Testis (tissue), 3 donors: ENCODE results near the gene SLC44A1. TPM values are rescaled to one million over a fixed set of nuclear protein-coding genes. Genes with fewer than 3 reads are reported as not detected.

ENCODE experiments used
- DNase-seq: peaks from one replicate; pipeline ENCODE4 v3.0.0-alpha.2; 2019
- H3K27ac ChIP-seq, 2 donors: fragments of 200-600 bp; sonication (generic); one replicate each; pipeline ENCODE4 v1.5.1; 2019
- H3K27me3 ChIP-seq: fragments of 200-600 bp; sonication (generic); one replicate; pipeline ENCODE4 v1.5.1; 2019
- H3K36me3 ChIP-seq: fragments of 200-600 bp; sonication (generic); one replicate; pipeline ENCODE4 v1.5.1; 2017; ENCODE audit warnings: low read depth; ENCODE audit errors: missing control alignments
- H3K4me1 ChIP-seq: fragments of 200-600 bp; sonication (generic); one replicate; pipeline ENCODE4 v1.5.1; 2019
- H3K4me3 ChIP-seq, 2 donors: fragments of 200-600 bp; sonication (generic); one replicate each; pipeline ENCODE4 v1.5.1; 2017 to 2019
- H3K9me3 ChIP-seq: fragments of 200-600 bp; sonication (generic); one replicate; pipeline ENCODE4 v1.5.1; 2017
- POLR2A ChIP-seq: fragments of 450-650 bp; IDR thresholded peaks from one replicate; pipeline ENCODE4 v1.6.1; 2017; ENCODE audit warnings: antibody characterized with exemption, mild to moderate bottlenecking, moderate library complexity
- WGBS, 2 donors: methylation state at CpG; one replicate each; pipeline ENCODE4 v1.1.5; 2018; 5-methylcytosine and 5-hydroxymethylcytosine counted together
- intact Hi-C: fragments of 100-400 bp; cut with DNase I; formaldehyde crosslinking; loops from one replicate; pipeline ENCODE4 v1.15.1; 2023; ENCODE audit warnings: low total_unique reads
- polyA plus RNA-seq: library from polyadenylated mRNA; stranded (reverse); fragments of 350-450 nt; fragmentation: Illumina TruSeq; extraction: RNeasy Lipid Tissue Mini Kit (QIAGEN cat#74804); gene quantifications from one replicate; pipeline ENCODE4 v1.2.3, GENCODE V29; 2014; ENCODE audit warnings: low read depth, low replicate concordance; ENCODE audit not compliant: insufficient read depth
- total RNA-seq, 2 donors: library from RNA; depleted of rRNA; stranded (reverse); fragments of >200 nt; gene quantifications; one replicate each; pipeline ENCODE4 v1.2.3, GENCODE V29; 2016
- TF ChIP-seq, protein P1 (sequence below), 3 experiments: fragments of 450-650 bp in 2 of 3; fragments of 200-600 bp in 1 of 3; sonication (generic) in 1 of 3; IDR thresholded peaks; one replicate each; pipeline ENCODE4 v1.5.1; 2016 to 2019; ENCODE audit warnings: antibody characterized with exemption in 3 of 3, mild to moderate bottlenecking in 2 of 3, moderate library complexity in 1 of 3

Gene SLC44A1
- total and polyA plus RNA-seq, 3 donors from 2014 or later, result 8.9 to 16.7 (median 11.1) TPM

DNA sequence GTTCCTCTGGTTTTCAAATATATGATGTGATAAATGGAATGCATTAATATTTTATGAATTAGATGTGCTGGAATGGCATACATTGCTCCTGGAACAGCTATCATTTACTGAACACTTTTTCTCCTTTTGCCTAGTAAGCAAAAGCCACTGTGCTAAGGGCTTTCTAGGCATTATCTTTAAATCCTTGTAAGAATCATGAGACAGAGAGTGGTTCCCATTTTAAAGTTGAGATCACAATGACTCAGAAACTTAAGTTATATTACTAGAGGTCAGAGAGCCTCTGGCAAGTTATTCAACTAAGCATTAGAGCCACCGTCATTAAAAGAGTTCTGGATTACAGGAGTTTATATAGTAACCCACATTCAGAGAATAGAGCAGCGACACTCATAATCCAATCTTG, 176.7 kb downstream of the SLC44A1 start:
- intact Hi-C loops, result no loop called here
- TF ChIP-seq POLR2A, result no peak
- TF ChIP-seq, protein P1, sequence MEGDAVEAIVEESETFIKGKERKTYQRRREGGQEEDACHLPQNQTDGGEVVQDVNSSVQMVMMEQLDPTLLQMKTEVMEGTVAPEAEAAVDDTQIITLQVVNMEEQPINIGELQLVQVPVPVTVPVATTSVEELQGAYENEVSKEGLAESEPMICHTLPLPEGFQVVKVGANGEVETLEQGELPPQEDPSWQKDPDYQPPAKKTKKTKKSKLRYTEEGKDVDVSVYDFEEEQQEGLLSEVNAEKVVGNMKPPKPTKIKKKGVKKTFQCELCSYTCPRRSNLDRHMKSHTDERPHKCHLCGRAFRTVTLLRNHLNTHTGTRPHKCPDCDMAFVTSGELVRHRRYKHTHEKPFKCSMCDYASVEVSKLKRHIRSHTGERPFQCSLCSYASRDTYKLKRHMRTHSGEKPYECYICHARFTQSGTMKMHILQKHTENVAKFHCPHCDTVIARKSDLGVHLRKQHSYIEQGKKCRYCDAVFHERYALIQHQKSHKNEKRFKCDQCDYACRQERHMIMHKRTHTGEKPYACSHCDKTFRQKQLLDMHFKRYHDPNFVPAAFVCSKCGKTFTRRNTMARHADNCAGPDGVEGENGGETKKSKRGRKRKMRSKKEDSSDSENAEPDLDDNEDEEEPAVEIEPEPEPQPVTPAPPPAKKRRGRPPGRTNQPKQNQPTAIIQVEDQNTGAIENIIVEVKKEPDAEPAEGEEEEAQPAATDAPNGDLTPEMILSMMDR (IDR thresholded peaks at IDR 0.05), result no peak
- WGBS, 2 donors, result 84 to 94% methylated on average over 2 of the region's 2 CpGs
- H3K4me1 ChIP-seq, result no peaks in the 10 kb centered on the region
- H3K4me3 ChIP-seq, result no peak overlapping the region
- no peak for DNase-seq
- H3K9me3 ChIP-seq, result no peaks in the 10 kb centered on the region
- no peaks in the 10 kb centered on the region for H3K27me3 ChIP-seq
- H3K27ac ChIP-seq, result no peak overlapping the region
- H3K36me3 ChIP-seq, result no peaks in the 10 kb centered on the region

GRCh38 chr9:105421864-105422263, 177.4 kb downstream of the SLC44A1 start:
- no peak for DNase-seq
- Histone ChIP-seq H3K27ac (no peak overlapping the region), H3K4me3 (no peak overlapping the region), H3K9me3 (no peaks in the 10 kb centered on the region), H3K36me3 (no peaks in the 10 kb centered on the region), H3K27me3 (no peaks in the 10 kb centered on the region), H3K4me1 (no peaks in the 10 kb centered on the region)
- intact Hi-C loops, result no loop called here
- 83 to 95% methylated on average over 5 of the region's 5 CpGs for WGBS, 2 donors
- no peak for TF ChIP-seq POLR2A
- TF ChIP-seq, protein P1 (IDR thresholded peaks at IDR 0.05), result no peak

DNA sequence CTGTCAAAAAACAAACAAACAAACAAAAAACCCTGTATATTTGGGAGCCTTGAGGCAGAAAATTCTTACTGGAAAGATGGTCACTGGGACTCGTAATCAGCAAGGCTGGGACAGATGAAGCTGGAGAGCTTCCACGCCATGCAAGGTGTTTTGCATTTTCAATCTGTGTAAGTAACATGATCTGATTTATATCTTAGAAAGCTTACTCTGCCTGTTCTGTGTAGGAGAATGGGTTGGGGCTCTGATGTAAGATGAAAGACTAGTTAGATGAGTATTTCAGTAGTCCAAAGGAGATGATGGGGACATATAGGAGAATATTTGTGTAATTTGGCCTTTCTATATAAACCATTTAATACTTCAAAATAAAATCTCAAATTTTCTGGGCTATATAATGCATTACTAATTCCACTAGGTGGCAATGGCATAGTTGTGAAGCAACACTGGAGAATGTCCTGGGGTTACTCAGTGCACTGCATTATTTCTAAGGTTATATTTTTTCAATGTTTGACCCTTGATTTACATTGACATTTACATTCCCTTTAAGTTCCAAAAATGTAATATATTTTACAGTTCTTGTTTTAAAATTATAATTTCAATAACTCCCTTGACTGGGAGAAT, 181.5 kb downstream of the SLC44A1 start:
- TF ChIP-seq POLR2A, result no peak
- TF ChIP-seq, protein P1 (IDR thresholded peaks at IDR 0.05), result peak; percentile 25 to 41 (median 33)
- DNase-seq, result no peak
- H3K9me3 ChIP-seq, result no peaks in the 10 kb centered on the region
- no peak overlapping the region for H3K4me3 ChIP-seq
- no peak overlapping the region for H3K27ac ChIP-seq
- H3K4me1 ChIP-seq, result no peaks in the 10 kb centered on the region
- 77 to 87% methylated on average over 2 of the region's 2 CpGs for WGBS, 2 donors
- no peaks in the 10 kb centered on the region for H3K36me3 ChIP-seq
- H3K27me3 ChIP-seq, result no peaks in the 10 kb centered on the region
- intact Hi-C loops, result no loop called here

DNA sequence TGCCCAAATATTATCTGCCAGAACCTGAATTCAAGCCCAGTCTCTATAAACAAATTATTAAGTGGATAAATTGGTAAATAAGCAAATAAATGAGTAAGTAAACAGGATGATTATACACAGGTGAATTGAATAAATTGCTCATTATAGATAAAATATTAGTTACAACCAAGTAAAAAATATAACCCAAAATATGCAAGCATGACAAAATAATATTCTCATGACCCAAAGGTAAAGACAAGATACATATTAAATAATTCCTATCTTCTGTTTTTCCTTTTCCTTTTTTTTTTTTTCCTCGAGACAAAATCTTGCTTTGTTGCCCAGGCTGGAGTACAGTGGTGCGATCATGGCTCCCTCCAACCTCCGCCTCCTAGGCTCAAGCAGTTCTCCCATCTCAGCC, 182.2 kb downstream of the SLC44A1 start:
- TF ChIP-seq, protein P1 (IDR thresholded peaks at IDR 0.05), result no peak
- TF ChIP-seq POLR2A, result no peak
- 87 to 91% methylated on average over 3 of the region's 3 CpGs for WGBS, 2 donors
- no peaks in the 10 kb centered on the region for H3K27me3 ChIP-seq
- no peaks in the 10 kb centered on the region for H3K4me1 ChIP-seq
- H3K9me3 ChIP-seq, result no peaks in the 10 kb centered on the region
- H3K27ac ChIP-seq, result no peak overlapping the region
- no peaks in the 10 kb centered on the region for H3K36me3 ChIP-seq
- no peak for DNase-seq
- intact Hi-C loops, result no loop called here
- H3K4me3 ChIP-seq, result no peak overlapping the region
